ENCODE measurements around the gene PLEKHM3.

Gene PLEKHM3

DNA sequence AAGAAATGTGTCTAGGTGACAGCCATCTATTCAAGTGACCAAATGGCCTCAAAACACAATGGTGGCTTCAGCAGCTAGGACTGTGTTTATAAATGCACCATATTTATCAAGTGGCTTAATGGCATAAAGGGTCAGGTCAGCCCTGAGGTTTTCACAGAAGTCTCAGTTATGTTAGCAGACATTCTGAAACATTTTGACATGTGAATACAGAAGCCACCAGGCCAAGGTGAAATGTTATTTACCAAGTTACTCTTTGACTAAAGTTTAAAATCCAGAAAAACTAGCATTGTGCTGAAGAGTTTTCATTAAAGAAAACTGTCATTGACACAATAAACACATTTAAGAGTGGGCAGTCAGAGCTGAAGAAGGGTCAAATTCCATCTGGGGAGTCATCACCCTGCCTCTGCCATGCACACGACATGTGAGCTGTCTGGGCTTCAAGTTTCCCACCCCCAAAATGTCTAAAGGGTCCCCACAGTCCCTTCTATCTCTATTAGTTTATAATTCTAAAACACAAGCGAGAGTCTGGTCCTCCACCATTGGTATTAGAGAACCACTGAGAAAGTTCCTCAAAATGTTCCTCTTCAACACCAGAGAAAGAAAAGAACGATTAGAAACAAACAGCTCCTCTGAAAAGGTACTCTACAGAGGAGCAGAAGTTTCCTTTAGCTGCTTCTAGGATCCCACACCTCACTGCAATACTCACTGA is 178.1 kb downstream of the PLEKHM3 start:
- DNase-seq, result no peak

DNA sequence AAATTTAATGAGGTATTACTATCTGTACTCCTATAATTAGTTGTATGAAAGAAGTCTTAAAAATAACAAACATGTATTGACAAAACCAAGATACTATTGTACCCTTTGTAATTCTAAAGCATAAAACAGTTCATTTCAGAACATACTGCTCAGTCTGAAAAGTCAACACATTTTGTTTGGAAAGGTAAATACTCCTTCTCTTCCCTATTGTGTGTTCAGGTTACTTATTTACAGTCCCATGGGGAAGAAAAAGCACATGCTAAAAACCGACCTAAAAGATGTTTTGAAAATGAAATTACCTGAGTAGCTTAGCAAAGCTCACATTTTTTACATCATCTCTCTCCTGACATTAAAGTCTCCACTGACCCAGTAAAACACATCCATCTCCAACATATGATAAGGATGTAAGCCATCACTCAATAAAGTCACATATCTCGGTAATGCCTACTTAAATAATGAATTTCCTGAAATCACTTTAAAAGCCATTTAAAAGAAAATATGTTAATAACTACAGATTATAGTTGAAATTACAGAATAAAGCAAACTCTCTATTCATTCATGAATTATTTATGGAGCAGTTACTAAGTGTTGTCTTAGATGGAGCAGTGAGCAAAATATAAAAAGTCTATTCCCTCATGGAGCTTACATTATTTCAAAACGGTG is 180.0 kb downstream of the PLEKHM3 start:
- DNase-seq, result no peak

DNA sequence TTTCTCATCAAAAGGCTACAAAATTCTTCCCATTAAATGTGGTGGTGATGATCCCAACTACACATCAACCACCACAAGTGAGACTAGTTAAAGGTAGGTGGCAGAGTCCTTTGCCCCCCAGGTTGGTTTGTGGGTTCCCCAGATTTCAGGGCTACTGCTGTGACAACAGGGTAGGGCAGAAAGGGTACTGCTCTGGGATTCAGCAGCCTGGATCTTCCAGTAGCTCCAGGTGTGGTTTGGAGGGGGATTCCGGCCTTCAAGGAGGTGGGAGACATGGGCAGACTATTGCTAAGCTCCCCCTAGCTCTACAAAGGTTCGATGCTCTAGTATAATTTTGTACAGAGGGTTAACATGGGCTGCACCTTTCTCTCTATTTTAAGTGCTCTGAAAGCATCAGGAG is 180.7 kb downstream of the PLEKHM3 start:
- DNase-seq, result no peak

DNA sequence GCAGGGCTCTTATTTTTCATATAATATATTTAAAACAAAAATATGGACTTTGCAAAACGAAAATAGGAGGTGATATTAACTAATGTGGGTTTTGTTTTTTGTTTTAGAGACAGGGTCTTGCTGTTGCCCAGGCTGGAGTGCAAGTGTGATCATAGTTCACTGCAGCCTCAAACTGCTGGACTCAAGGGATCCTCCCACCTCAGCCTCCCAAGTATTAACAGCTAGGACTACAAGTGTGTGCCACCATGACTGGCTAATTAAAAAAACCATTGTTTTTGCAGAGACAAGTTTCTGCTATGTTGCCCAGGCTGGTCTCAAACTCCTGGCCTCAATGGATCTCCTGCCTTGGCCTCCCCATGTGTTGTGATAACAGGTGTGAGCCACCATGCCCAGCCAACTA is 185.2 kb downstream of the PLEKHM3 start:
- no peak for DNase-seq

DNA sequence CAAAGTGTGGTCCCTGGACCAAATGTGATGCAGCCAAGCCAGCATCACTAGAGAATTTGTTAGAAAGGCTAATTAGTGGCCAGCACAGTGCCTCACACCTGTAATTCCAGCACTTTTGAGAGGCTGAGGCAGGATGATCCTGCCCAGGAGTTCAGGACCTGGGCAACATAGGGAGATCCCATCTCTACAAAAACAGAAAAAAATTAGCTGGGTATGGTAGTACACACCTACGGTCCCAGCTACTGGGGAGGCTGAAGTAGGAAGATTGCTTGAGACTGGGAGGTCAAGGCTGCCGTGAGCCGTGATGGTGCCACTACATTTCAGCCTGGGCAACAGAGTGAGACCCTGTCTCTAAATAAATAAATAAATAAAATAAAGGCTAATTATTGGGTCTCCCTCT is 185.8 kb downstream of the PLEKHM3 start:
- no peak for DNase-seq

DNA sequence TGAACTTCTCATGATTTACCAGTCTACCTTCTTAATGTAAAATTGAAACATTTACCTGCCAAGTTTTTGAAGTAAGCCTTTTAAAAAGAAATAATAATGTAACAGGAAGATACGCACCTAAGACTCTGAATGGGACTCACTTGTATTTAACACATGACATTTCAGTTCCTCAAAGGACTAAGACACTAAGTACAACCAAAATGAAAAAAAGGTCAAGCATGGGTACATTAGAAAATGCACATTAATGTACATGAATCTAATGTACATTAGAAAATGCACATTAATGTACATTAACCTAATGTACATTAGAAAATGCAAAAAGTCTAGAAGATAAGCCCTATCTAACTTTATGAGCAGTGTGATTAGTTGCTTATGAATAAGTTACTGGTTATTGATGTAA is 186.3 kb downstream of the PLEKHM3 start:
- DNase-seq, result no peak

DNA sequence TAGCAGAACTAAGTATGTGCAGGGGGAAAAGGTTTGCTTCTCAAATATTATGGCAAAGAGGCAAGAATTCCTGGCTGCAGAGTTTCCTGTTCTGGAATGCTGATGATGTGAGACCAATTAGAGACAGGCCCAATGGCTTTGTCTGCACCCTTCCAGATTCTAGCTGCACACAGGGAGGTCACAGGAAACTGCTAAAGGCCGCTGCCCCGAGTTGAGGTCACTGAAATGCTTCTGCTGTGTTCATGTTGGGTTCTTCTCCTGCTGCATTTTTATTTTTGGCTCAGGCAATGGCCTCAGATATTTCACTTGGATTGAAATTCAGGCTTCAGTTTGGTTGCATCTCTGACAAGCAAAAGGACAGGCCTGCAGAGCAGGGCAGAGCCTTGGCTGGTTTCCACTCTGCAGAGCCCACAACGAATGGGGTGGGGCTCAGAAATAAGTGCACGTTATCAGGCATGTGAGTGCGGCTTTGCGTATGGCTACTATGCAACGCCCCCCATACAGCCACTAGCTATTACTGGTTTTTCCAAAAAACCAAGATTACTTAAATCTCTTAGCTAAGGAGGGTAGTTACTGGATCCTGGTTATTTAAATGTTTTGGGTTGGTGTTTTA is 188.7 kb downstream of the PLEKHM3 start:
- no peak for DNase-seq

DNA sequence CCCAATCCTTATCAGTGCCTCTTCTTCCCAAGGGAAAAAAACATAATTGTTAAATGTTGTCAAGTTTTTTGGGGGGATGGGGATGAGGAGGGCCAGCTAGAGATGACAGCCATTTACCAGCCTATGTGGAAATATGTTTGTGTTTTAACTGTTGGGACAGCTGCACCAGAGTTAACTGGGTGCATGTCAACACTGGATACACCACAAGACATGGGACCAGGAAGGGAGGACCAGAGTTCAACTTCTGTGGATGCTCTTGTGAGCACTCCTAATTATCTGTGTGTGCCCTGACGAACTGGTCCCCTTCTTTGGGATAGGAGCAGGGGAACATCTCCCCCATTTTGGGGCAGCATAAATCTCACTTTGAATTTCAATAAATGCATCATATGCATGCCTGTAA is 189.5 kb downstream of the PLEKHM3 start:
- no peak for DNase-seq

DNA sequence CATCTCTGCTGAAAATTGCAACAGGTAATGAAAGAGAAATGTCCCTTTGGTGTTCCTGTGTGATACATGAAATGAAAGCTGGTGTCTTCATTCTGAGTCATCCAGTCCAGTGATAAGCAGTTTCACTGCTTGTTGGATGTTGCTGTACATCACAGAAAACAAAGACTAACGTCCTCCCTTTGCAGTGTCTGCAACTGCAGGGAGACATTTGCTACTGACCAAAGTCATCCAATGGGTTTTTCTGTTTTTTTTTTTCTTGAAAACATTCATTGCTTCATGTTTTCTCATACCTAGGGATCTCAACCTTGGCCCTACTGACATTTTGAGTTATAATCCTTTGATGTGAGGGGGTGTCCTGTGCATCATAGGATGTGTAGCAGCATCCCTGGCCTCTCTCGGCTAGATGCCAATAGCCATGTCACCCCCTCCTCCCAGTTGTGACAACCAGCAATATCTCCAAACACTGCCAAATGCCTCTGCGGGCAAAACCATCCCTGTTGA is 192.0 kb downstream of the PLEKHM3 start:
- no peak for DNase-seq

DNA sequence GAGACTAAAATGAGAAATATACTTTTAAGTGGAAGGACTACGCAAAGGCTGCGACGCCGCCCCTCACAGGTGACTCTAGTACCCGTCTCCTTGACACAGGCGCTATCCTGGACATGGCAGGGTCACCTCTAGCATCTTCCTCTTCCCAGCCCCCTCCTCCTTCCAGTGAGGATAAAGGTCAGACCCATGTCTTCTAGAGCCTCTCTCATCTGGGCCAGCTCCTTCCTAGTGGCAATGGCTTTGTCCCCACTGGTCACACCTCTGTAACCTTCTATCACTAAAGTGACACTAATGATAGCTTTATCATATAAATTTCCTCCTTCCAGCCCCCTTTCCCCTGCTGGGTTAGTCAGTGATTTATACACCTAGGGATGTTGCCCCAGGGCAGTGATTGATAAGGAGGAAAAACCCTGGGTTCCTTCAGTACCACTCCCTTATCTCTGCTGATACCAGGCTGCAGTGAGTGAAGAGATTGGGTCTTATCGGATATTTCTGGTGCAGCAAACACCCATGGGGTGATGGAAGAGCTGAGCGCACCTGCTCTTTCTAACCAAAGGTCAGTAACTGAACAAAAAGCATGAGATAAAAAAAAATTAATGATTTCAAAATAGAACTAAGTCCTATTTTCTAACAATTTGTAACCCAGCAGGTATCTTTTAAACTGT is 193.6 kb downstream of the PLEKHM3 start:
- DNase-seq, result no peak

DNA sequence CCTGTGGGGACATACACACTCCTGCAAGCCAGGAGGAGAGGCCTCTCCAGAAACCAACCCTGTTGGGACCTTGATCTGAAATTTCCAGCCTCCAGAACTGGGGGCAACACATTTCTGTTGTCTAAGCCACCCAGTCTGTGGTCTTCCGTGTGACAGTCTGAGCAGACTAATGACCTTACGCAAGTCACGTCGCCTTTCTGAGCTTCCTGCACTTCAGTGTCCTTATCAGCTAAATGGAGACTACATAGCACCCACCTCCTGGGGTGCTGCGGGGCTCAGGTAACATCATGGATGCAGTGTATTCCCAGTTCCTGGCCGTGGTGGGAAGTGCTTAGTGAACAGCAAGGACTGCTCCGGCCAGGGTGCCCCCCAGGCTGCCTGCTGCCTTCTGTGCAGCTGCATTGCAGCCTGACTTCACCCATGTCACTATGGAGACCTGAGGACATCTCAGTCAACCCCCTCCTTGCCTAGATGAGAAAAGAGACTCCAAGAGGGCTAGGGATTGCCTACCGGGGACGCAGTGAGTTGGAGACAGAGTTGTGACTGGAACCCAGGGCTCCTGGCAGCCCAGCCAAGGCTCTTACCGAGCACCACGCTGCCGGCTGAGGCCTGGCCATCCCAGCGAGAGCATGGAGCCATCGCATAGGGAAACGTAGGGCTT is 194.4 kb downstream of the PLEKHM3 start:
- DNase-seq, result no peak

DNA sequence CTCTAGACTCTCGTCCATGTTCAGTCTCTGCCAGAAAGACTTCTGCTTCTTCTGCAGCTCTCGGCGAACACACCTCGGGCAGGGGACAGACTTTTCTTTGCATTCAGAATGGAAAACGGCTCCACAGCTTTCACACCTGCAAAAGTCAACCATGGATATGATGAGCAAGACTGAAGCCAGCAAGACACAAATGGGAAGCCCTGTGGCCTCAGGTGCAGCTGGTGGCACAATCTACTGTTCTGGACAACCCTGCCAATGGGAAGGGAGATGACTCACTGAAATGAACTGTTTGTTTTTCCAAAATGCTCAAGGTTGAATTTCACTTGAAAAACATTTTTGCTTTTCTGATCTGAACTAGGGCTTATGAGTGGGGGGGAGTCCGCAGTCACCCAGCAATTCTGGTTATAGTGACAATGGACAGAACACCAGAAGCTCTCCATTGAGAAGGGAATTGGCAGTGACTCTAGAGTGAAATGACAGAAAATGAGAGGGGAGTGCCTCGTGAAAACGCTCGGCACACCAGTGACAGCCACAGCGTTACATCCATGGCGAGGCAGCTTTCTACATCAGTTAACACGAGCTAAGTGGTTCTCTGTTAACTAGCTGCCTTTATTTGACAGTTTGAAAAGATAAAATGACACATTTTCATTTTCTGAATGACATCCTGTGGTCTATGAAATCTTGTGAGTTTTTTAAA is 196.8 kb downstream of the PLEKHM3 start:
- no peak for DNase-seq

DNA sequence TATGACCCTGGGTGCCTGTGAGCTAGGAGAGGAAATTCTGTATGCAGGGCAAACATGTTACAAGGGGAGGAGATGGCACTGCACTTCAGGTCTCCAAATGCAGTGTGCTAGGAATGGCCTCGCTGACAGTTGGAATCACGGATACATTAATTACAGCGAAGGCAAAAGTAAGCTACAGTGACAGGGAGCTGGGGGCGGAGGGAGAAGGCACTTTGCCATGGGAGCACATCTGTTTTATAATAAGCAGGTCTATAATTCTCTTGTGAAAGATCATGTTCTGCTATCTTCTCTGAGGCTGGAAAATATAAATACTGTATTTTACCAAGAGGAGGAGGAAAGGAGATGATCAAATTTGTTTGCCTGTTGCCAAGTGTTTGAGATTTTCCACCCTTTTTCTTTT is 199.3 kb downstream of the PLEKHM3 start:
- no peak for DNase-seq

DNA sequence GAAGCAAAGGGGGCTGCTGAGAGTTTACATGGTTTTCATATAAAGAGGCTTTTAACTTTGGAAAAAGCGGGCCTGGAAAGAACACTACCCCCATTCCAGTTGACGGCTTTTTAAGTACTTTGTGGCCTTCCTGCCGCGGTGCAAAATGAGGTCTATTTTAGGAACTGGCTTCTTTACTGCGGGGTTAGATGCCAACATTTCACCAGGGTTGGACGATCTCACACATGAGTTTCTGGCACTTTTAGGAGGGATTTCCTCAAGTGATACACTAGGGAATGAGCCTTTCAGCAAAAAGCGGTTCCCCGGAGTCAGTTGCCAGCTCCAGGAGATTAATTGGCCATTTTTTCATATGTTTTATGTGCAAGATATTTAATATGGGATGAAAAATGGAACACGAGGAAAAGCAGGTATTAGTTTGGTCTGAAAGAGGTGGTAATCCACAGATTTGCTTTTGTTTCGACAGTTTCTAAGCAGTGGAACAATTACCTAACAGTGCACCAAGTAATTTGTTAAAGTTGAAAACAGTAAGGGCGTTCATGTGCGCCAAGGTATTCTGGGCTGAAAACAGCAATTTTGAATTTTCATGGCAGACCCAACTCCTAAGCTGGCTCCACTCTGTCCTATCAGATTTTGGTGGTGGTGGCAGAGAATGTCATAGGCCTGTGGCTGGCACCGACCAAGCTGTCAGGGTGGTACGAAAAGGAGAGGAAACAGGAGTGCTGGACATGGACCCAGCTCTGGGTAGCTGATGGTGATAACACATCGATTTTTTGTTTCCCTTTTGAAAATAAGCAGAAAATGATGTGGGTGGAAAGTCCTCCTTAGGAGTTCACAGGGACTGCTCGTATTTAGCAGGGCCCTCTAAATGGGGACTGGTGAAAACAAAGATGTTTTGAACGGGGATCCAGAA is 200.0 kb downstream of the PLEKHM3 start:
- DNase-seq, result no peak

DNA sequence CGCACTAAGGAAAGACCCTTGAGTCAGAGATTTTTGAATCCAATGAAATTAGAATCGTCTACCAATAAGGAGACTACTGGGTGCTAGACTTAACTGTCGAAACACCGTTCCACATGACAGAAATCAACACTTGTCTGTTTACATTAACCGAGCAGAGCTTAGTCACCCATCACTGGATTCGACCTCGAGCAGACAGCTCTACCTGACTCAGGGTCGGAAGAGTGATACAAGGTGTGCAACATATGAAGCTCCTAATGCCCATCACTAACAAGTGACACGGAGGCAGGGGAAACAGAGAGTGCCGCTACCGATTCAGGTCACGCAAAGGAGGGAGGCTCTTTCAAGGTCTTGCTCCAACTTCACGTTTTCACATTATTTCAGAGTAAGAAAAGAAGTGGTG is 201.5 kb downstream of the PLEKHM3 start:
- DNase-seq, result no peak

DNA sequence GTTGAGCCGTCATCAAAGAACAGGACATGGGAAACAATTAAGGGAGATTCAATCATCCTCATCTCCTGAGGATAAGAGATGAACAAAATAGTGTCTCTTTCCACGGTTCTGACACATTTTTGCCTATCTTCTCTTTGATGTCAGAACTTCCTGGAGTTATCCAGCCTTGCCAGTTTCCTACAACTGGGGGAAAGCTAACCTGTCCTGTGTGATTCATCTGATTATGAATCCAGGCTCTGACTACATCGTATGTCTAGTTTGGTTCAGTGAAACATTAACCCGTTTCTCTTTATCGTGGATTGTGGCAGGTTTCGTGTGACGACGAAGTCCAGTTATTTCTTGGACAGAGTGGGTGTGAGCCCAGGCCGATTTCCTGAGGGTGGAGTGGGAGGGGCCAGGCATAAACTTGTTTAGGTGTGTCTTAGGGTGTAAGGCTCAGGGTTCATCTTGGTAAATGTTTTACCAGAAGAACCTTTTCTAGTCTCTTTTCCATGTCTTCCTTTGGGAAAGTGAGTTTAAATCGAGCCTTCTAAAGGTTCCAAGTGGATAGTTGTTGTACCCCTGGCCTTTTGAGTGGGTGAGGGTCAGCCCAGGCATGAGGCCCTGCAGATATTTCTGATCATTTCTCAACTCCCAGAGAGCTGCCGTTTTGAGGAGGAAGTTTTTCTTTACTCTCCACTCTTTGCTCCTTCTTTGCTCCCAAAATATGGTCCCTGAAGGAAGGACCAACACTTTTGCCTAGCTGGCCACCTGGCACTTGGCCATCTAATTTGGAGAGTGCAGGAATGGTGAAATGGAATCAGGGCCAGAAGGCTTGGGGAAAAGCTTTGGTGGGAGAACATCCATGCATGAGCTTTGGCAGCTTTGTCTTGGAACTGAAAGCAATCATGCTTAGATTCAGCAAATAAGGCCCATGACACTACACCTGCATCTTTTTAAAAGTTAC is 205.2 kb downstream of the PLEKHM3 start:
- no peak for DNase-seq

DNA sequence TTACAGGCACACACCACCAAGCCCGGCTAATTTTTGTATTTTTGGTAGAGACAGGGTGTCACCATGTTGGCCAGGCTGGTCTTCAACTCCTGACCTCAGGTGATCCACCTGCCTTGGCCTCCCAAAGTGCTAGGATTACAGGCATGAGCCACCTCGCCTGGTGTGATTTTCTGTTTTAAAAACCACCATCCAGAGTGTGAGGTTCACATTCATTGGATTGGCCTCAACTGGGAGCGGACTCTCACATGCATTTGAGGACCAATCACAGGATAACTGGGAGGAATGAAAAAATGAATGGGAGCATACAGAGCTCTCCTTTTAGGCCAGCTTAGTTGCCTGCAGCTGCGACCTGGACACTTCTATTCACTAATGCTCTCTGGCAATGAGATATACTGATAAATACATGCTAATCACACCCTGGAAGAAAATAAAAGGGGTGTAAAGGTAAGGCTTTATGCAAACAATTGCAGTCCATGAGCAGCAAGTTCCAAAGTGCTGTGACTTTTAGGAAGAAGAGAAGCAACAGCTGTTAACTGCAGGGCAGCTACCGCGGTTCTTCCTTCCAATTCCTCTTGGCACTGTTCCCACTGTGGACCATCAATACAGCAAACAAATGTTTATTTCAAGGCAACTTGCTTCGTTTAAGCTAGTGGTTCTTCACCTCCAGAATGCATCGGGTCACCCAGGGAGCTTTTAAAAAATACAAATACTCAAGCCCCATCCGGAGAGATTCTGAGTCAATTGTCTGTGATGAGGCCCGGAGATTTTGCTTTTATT is 206.1 kb downstream of the PLEKHM3 start:
- DNase-seq, result no peak

DNA sequence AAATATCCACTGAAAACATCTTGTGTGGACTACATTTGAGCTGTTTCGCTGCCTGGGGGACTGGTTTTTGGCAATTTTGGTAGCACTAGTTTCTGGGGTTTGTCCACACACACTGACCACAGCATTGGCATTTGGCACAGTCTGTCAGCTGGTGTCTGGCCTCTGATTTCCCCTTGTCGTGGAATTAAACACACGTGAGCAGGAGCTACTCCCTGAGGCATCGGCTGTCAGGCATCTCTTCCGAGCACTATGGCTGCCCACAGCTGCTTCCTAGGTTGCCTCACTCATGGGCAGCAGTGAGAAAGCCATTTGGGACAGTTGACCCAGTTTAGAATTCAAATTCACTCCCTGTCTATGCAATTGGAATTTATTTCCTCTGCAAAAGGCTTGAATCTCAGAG is 208.8 kb downstream of the PLEKHM3 start:
- DNase-seq, result no peak

DNA sequence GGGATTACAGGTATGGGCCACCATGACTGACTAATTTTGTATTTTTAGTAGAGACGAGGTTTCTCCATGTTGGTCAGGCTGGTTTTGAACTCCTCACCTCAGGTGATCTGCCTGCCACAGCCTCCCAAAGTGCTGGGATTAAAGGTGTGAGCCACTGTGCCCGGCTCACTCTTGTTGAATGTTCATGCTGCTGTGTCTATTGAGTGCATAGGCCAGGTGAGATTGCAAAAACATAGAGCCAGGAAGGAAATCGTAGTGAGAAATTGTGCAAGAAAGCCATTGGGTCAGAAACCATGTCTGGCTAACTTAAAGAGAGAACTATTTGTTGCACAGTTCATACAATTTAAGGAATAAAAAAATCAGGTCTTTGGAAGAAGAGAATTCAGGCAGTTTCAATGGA is 210.1 kb downstream of the PLEKHM3 start:
- DNase-seq, result no peak

Data from activated T-cell treated with anti-CD3 and anti-CD28 coated beads, Interleukin-2, amount 50 U/mL, for 48 hours (primary cell).